SKM-1 (cell line): Measurements from ENCODE around the gene WDFY4.
A peak's percentile ranks its signal among the peaks of the same experiment; 100 is the strongest.
"Not testable (repeated sequence)": the region's sequence is repeated elsewhere in the genome, so short reads cannot be mapped to it uniquely, and the experiment has no call there.

Experiments
- DNase-seq: peaks from one replicate; lab custom pipeline; 2025; ENCODE audit not compliant: unreplicated experiment; lab: John Stamatoyannopoulos, UW

WDFY4 gene, protein sequence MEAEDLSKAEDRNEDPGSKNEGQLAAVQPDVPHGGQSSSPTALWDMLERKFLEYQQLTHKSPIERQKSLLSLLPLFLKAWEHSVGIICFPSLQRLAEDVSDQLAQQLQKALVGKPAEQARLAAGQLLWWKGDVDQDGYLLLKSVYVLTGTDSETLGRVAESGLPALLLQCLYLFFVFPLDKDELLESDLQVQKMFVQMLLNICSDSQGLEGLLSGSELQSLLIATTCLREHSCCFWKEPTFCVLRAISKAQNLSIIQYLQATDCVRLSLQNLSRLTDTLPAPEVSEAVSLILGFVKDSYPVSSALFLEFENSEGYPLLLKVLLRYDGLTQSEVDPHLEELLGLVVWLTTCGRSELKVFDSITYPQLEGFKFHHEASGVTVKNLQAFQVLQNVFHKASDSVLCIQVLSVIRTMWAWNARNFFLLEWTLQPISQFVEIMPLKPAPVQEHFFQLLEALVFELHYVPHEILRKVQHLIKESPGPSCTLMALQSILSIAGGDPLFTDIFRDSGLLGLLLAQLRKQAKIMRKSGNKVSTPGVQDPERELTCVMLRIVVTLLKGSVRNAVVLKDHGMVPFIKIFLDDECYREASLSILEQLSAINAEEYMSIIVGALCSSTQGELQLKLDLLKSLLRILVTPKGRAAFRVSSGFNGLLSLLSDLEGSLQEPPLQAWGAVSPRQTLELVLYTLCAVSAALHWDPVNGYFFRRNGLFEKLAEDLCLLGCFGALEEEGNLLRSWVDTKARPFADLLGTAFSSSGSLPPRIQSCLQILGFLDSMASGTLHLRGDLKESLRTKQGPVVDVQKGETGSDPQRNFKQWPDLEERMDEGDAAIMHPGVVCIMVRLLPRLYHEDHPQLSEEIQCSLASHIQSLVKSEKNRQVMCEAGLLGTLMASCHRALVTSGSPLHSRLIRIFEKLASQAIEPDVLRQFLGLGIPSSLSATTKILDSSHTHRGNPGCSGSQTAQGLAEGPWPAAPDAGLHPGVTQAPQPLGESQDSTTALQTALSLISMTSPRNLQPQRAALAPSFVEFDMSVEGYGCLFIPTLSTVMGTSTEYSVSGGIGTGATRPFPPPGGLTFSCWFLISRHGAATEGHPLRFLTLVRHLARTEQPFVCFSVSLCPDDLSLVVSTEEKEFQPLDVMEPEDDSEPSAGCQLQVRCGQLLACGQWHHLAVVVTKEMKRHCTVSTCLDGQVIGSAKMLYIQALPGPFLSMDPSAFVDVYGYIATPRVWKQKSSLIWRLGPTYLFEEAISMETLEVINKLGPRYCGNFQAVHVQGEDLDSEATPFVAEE (N-terminal part only)

GRCh38 chr10:48684792-48685623 lies at the start of gene WDFY4:
Gene WDFY4 (plus strand): TSS chr10:48684873. CDS start chr10:48709733, 24,860 bp downstream.
- peak; percentile 80 for DNase-seq

DNA sequence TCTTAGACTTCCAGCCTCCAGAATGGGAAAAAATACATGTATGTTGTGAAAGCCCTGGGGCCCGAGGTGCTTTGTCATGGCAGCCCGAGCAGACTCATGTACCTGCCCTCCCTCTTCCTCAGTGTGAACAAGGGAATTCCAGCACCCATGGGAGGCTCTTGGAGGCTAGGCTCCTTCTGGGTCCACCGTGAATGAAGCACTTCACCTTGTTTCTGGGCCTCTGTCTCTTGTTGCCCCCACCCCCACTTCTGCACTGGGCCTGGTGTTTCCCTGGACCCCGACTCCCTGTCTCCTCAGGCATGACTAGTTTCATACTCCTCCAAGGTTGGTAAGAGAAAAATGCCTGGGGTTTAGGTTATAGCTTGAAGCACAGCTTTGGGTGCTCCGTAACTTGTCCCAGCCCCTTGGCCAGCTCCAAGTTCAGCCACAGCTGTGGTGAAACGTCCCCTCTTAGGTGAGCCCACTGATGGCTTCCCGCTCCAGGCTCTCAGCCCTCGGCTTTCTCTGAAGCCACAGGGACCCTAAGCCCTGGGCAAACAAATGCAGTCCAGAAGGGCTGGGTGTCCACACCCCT lies 49.6 kb upstream of the WDFY4 start:
- no peak for DNase-seq

DNA sequence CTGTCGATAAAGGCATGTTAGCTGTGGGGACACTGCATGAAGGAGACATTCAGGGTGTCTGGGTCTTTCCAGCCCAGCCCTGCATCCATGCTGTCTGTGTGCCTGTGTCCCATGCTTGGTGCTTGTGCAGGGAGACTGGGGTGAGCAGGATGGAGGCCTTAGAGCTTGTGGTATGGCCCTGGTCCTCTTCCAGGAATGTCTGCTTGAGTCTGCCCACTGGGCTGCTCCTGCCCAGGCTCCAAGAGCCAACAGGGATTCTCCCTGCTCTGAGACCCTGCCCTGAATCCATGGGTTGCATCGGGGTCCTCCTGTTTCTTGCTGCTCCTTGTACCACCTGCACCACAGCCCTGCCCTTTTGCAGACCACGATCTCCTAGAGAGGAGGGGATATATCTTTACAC lies 48.4 kb upstream of the WDFY4 start:
- DNase-seq, result no peak

- no peak for DNase-seq
These were observed 47.8 kb upstream of the WDFY4 start for GRCh38 chr10:48636901-48637300.

- no peak for DNase-seq
These were observed 46.5 kb upstream of the WDFY4 start for GRCh38 chr10:48638158-48638557.

DNA sequence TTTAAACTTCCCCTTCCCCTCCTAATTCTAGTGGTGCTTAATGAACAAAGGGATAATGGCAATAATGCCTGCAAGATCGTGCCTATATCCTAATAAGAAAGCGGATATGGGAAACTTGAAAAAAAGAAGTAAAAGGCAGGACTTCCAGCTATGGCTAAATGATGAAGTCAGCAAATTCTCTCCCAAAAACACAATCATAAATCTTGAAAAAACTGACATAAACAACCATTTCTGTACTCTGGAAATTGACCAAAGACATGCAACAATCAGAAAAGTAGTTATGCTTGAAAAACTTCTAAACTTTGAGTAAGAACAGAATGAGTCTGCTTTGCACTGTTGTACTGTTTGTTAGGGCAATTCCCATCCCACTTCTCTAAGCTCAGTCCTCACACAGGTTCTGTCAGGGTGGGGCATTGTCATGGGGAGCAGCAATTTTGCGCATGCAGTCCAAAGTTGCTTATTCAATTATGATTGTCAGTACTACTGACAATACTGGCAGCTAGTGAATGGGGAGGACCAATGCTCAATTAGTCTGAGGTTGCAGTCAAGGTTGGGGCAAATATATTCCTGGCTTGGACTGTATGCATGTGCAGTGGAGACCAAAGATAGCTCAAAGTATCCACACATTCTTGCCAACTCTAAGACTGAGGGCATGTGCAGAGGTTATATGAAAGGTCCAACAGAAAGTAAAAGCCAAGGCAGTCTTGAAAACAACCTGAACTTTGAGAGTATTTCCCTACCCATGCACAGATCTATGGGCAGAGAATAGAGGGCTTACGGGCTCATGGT lies 45.7 kb upstream of the WDFY4 start:
- DNase-seq, result no peak

DNA sequence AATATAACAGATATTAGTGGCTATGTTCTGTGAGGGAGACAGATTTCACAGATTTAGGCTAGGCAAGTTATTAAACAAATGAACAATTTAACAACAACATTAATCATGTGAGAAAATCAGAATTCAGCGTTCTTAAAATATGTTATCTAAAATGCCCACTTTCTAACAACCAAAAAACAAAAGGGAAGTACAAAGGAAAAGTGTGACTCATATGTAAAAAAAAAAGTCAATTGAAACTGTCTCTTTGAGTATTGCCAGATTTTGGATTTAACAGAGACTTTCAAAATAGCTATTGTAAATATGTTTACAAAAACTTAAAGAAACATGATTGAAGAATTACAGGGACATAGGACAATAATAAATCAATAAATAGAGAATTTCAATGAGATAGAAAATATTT lies 45.0 kb upstream of the WDFY4 start:
- DNase-seq, result no peak

- no peak for DNase-seq
These were observed 44.3 kb upstream of the WDFY4 start for GRCh38 chr10:48640326-48640725.

DNA sequence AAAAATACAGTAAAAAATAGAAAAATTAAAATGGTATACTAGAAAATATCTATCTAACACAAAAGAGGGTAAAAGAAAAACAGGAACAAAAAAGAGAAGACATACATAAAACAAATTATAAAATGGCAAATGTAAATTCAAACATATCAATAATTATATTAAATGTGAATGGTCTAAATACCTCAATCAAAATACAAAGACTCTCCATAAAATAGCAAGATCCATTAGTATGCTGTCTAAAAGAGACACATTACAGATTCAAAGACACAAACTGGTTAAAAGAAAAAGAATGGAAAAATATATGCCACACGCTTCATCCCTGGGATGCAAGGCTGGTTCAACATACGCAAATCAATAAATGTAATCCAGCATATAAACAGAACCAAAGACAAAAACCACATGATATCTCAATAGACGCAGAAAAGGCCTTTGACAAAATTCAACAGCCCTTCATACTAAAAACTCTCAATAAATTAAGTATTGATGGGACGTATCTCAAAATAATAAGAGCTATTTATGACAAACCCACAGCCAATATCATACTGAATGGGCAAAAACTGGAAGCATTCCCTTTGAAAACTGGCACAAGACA lies 43.5 kb upstream of the WDFY4 start:
- DNase-seq, result not testable (repeated sequence)

GRCh38 chr10:48645600-48645999 lies 39.1 kb upstream of the WDFY4 start:
- no peak for DNase-seq

GRCh38 chr10:48647073-48647472 lies 37.6 kb upstream of the WDFY4 start:
- not testable (repeated sequence) for DNase-seq

DNA sequence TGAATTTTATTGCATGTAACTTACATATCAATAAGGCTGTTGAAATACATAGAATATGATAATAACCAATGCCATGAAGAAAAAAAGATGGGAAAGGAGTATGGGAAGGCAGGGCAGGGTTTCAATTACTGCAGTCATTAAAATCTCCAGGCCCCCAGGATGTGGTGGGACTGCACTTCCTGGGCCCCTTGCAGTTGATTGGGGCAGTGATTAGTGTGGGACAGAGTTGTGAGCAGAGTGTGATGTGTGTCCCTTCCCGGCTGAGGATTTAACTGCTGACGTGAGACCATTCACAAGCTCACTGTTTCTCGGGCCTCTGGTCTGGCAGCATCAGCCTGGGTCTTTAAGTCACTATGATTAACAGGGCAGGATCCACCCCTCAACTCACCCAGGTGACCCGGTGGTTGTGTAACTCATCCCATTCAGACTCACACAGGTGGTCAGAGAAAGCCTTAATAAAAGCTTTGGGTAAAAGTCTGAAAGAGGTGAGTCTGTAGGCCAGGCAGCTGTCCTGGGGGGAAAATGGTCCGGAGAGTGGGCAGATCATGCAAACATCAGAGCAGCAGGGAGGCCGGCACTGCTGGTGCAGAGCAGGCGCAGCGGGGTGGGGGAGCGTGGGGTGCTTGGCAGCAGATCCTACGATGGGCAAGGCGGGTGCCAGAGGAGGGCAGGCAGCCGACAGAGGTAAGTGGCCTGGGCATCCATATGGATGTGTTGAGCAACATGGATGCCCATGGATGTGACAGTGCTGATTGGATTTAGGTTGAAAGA lies 36.3 kb upstream of the WDFY4 start:
- DNase-seq, result no peak

GRCh38 chr10:48649349-48649944 lies 35.2 kb upstream of the WDFY4 start:
- DNase-seq, result no peak

GRCh38 chr10:48651293-48651692 lies 33.4 kb upstream of the WDFY4 start:
- DNase-seq, result no peak

- DNase-seq, result no peak
These were observed 32.8 kb upstream of the WDFY4 start for GRCh38 chr10:48651839-48652238.

GRCh38 chr10:48652344-48652743 lies 32.3 kb upstream of the WDFY4 start:
- no peak for DNase-seq

DNA sequence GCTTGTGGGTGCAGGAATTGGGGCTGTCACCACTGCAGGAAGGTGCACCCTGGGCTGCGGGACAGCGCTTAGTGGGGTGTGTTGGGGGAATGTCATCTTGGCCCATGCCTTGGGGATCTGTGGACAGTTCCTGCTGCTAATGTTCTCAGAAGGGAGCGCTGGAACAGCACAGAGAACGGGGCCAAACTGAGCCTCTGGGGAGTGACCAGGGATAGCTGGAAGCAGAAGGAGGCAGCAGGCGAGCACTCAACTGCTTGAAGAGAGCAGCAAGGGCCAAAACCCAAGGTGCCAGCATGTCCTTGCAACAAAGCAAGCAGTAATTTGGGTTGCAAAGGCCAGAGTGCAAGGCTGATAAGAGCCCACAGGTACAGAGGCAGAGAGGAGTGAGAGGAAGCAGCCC lies 31.3 kb upstream of the WDFY4 start:
- no peak for DNase-seq
